HepG2 (cell line): ENCODE measurements around the gene JADE3. TPM values are rescaled to one million over a fixed set of nuclear protein-coding genes. Genes with fewer than 3 reads are reported as not detected.

Experiments
- E2F5 ChIP-seq: sonication (generic); formaldehyde crosslinking; conservative IDR thresholded peaks from 2 replicates; pipeline ENCODE4 v1.4.0; 2020; ENCODE audit warnings: missing genetic modification reagents
- FOXA3 ChIP-seq: IDR thresholded peaks from 2 replicates; pipeline ENCODE4 v1.6.1; 2016; ENCODE audit warnings: missing genetic modification reagents, missing compliant biosample characterization
- RARG ChIP-seq: sonication (generic); formaldehyde crosslinking; IDR thresholded peaks from 2 replicates; pipeline ENCODE4 v1.4.0; 2020; ENCODE audit warnings: low read depth, mild to moderate bottlenecking, missing genetic modification reagents
- SRSF4 ChIP-seq: fragments of 200-400 bp; formaldehyde crosslinking; IDR thresholded peaks from one replicate; pipeline ENCODE4 v1.6.1; 2018; ENCODE audit warnings: mild to moderate bottlenecking, low read depth, low read length, moderate library complexity; ENCODE audit not compliant: poor library complexity, severe bottlenecking
- TIGD3 ChIP-seq: sonication (generic); formaldehyde crosslinking; IDR thresholded peaks from 2 replicates; pipeline ENCODE4 v1.5.1; 2020; ENCODE audit warnings: mild to moderate bottlenecking, missing genetic modification reagents, borderline replicate concordance
- ZBTB1 ChIP-seq: sonication (generic); formaldehyde crosslinking; IDR thresholded peaks from 2 replicates; pipeline ENCODE4 v1.4.0; 2020; ENCODE audit warnings: missing genetic modification reagents, borderline replicate concordance
- ZBTB4 ChIP-seq: sonication (generic); formaldehyde crosslinking; IDR thresholded peaks from 2 replicates; pipeline ENCODE4 v1.4.0; 2020; ENCODE audit warnings: missing genetic modification reagents, mild to moderate bottlenecking, borderline replicate concordance
- ZNF160 ChIP-seq: sonication (generic); formaldehyde crosslinking; IDR thresholded peaks from 2 replicates; pipeline ENCODE4 v1.8.0; 2022; ENCODE audit warnings: mild to moderate bottlenecking, inconsistent platforms, missing genetic modification reagents
- ZNF432 ChIP-seq: sonication (generic); formaldehyde crosslinking; IDR thresholded peaks from 2 replicates; pipeline ENCODE4 v1.5.0; 2020; ENCODE audit warnings: missing genetic modification reagents, mild to moderate bottlenecking, borderline replicate concordance
- ZNF614 ChIP-seq: IDR thresholded peaks from 2 replicates; pipeline ENCODE4 v1.6.1; 2018; ENCODE audit warnings: missing biosample characterization, missing genetic modification reagents, inconsistent platforms, borderline replicate concordance
- ZNF629 ChIP-seq: sonication (generic); formaldehyde crosslinking; conservative IDR thresholded peaks from 2 replicates; pipeline ENCODE4 v1.5.0; 2020; ENCODE audit warnings: missing genetic modification reagents
- ZNF781 ChIP-seq: sonication (generic); formaldehyde crosslinking; IDR thresholded peaks from 2 replicates; pipeline ENCODE4 v1.5.1; 2020; ENCODE audit warnings: borderline replicate concordance, mild to moderate bottlenecking, missing genetic modification reagents; ENCODE audit errors: not compliant biosample characterization
- ZNF879 ChIP-seq: sonication (generic); formaldehyde crosslinking; IDR thresholded peaks from 2 replicates; pipeline ENCODE4 v1.8.1; 2023; ENCODE audit warnings: missing genetic modification reagents
- polyA plus RNA-seq, 8 experiments: library from polyadenylated mRNA; depleted of rRNA in 3 of 8; stranded (reverse) in 7 of 8; unstranded in 1 of 8; fragments of >200 nt; fragmentation: Illumina TruSeq in 4 of 8; extraction: Trizol in 4 of 8; gene quantifications; 2 replicates each; pipeline versions ENCODE4 v1.2.1 to v1.2.3, GENCODE V29; 2011 to 2016; ENCODE audit warnings: low read depth in 4 of 8, missing spikeins in 1 of 8, mixed read lengths in 1 of 8; ENCODE audit not compliant: insufficient read depth in 1 of 8
- total RNA-seq, 5 experiments: library from RNA; depleted of rRNA; stranded (reverse); fragments of >200 nt; fragmentation: Illumina TruSeq; extraction: Trizol; gene quantifications; 2 replicates each; pipeline ENCODE4 v1.2.3, GENCODE V29; 2016; ENCODE audit warnings: low read depth in 1 of 5
- TF ChIP-seq, protein P1 (sequence below), 2 experiments: fragments of 450-650 bp in 1 of 2; sonication (generic) in 1 of 2; formaldehyde crosslinking; IDR thresholded peaks; 2 replicates each; pipeline versions ENCODE4 v1.5.0 to v1.8.0; 2020 to 2022; ENCODE audit warnings: mild to moderate bottlenecking in 1 of 2, missing genetic modification reagents in 1 of 2
- TF ChIP-seq, protein P2 (sequence below): sonication (generic); formaldehyde crosslinking; IDR thresholded peaks from 2 replicates; pipeline ENCODE4 v1.8.1; 2023; ENCODE audit warnings: mild to moderate bottlenecking, missing genetic modification reagents
- TF ChIP-seq, protein P3 (sequence below): sonication (generic); formaldehyde crosslinking; IDR thresholded peaks from 2 replicates; pipeline ENCODE4 v1.4.0; 2020; ENCODE audit warnings: missing genetic modification reagents, borderline replicate concordance

The JADE3 gene
- total and polyA plus RNA-seq, 2 of the 13 experiments (the other 11 are each of a cell fraction or from before 2014, with no cell fraction given): 7.7 to 7.8 TPM

DNA sequence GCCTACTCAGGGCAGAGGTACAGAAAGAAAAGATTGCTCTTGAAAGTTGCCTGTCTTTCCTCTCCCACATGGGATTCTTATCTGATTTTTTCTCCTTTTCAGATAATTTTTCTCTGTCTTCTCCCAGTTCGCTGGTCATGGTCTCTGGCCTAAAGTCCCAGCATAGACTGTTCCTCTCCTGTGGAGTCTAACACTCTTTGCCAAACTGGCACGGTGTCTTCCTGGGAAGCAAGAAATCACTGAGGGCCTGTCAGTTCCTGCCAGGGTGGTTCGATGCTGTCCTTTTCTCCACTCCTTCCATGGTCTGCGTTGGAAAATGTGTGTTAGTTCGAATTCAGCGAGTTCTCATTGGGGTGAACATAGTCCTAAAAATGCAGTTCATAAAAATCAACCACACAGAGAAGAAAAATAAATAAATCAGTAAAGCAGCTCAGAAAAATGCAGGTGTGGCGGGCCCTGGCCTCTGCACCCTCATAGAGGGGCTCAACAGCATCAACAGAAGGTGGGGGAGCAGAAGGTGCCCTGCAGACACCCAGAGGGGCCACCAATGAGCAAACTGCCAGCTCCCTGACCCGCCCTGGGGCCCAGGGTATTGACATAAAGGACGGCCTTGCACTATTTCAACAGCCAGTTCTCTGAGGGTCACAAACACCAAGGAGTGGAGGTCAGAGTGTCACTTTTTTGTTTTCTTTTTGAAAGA is 168.1 kb downstream of the JADE3 start (continued):
- TF ChIP-seq ZBTB4 (CRISPR knock-in tag) (no peak), E2F5 (no peak), ZNF160 (CRISPR knock-in tag) (no peak), ZNF879 (CRISPR knock-in tag) (no peak), ZNF629 (CRISPR knock-in tag) (no peak), SRSF4 (no peak), ZNF614 (CRISPR knock-in tag) (no peak), RARG (CRISPR knock-in tag) (no peak), ZBTB1 (CRISPR knock-in tag) (no peak), ZNF781 (no peak), TIGD3 (CRISPR knock-in tag) (no peak), FOXA3 (CRISPR knock-in tag) (peak; percentile 97), ZNF432 (CRISPR knock-in tag) (no peak)
- TF ChIP-seq, protein P1, sequence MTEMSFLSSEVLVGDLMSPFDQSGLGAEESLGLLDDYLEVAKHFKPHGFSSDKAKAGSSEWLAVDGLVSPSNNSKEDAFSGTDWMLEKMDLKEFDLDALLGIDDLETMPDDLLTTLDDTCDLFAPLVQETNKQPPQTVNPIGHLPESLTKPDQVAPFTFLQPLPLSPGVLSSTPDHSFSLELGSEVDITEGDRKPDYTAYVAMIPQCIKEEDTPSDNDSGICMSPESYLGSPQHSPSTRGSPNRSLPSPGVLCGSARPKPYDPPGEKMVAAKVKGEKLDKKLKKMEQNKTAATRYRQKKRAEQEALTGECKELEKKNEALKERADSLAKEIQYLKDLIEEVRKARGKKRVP (CRISPR knock-in tag; IDR thresholded peaks at IDR 0.05): peak in 1 of 2 experiments; percentile 81; a peak in 2 of 4 replicates
- TF ChIP-seq, protein P2, sequence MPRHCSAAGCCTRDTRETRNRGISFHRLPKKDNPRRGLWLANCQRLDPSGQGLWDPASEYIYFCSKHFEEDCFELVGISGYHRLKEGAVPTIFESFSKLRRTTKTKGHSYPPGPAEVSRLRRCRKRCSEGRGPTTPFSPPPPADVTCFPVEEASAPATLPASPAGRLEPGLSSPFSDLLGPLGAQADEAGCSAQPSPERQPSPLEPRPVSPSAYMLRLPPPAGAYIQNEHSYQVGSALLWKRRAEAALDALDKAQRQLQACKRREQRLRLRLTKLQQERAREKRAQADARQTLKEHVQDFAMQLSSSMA (CRISPR knock-in tag): no peak
- TF ChIP-seq, protein P3, sequence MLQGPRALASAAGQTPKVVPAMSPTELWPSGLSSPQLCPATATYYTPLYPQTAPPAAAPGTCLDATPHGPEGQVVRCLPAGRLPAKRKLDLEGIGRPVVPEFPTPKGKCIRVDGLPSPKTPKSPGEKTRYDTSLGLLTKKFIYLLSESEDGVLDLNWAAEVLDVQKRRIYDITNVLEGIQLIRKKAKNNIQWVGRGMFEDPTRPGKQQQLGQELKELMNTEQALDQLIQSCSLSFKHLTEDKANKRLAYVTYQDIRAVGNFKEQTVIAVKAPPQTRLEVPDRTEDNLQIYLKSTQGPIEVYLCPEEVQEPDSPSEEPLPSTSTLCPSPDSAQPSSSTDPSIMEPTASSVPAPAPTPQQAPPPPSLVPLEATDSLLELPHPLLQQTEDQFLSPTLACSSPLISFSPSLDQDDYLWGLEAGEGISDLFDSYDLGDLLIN (CRISPR knock-in tag): no peak
